ENCODE measurements around the gene FAXC.

DNA sequence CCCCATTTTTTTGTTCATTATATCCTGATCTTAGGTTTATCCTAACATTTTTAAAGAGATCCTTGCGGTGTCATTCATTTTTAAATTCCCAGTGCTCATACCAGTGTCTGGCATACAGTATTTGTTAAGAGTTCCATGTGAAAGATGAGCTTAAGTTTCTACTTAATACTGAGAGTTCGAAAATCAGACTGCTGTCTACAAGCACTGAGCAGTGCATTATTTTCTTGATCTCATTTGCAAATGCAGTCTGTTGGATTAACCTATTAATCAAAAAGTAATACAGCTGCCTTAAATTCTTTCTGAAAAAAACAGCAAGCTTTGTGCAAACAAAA, 43.9 kb upstream of the FAXC start:
- TF ChIP-seq, protein P1, sequence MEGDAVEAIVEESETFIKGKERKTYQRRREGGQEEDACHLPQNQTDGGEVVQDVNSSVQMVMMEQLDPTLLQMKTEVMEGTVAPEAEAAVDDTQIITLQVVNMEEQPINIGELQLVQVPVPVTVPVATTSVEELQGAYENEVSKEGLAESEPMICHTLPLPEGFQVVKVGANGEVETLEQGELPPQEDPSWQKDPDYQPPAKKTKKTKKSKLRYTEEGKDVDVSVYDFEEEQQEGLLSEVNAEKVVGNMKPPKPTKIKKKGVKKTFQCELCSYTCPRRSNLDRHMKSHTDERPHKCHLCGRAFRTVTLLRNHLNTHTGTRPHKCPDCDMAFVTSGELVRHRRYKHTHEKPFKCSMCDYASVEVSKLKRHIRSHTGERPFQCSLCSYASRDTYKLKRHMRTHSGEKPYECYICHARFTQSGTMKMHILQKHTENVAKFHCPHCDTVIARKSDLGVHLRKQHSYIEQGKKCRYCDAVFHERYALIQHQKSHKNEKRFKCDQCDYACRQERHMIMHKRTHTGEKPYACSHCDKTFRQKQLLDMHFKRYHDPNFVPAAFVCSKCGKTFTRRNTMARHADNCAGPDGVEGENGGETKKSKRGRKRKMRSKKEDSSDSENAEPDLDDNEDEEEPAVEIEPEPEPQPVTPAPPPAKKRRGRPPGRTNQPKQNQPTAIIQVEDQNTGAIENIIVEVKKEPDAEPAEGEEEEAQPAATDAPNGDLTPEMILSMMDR (IDR thresholded peaks at IDR 0.05): no peak
- TF ChIP-seq POLR2A (IDR thresholded peaks at IDR 0.05): no peak

All from lower leg skin (tissue), 3 donors.